WTC11 (cell line): ENCODE data around the gene ING1.

Experiments used
- ATF2 ChIP-seq: sonication (generic); formaldehyde crosslinking; IDR thresholded peaks from 2 replicates; pipeline ENCODE4 v1.8.1; 2022; ENCODE audit warnings: low read depth, missing genetic modification reagents, borderline replicate concordance
- CREB1 ChIP-seq: sonication (generic); formaldehyde crosslinking; IDR thresholded peaks from 2 replicates; pipeline ENCODE4 v1.8.0; 2023; ENCODE audit warnings: mild to moderate bottlenecking, missing genetic modification reagents
- EMX1 ChIP-seq: fragments of 250-450 bp; sonication (Bioruptor Pico); IDR thresholded peaks from 2 replicates; pipeline ENCODE4 v1.8.0; 2021; ENCODE audit warnings: mild to moderate bottlenecking
- ESRRA ChIP-seq: sonication (generic); formaldehyde crosslinking; IDR thresholded peaks from 2 replicates; pipeline ENCODE4 v1.8.1; 2022; ENCODE audit warnings: mild to moderate bottlenecking, missing genetic modification reagents, borderline replicate concordance
- GABPB1 ChIP-seq: sonication (generic); formaldehyde crosslinking; IDR thresholded peaks from 2 replicates; pipeline ENCODE4 v1.8.1; 2023; ENCODE audit warnings: mild to moderate bottlenecking, missing genetic modification reagents
- GRHL2 ChIP-seq: fragments of 250-450 bp; sonication (Bioruptor Pico); IDR thresholded peaks from 2 replicates; pipeline ENCODE4 v1.8.0; 2022; ENCODE audit warnings: mild to moderate bottlenecking, moderate library complexity; ENCODE audit not compliant: insufficient replicate concordance, severe bottlenecking
- JUN ChIP-seq: sonication (generic); formaldehyde crosslinking; IDR thresholded peaks from 2 replicates; pipeline ENCODE4 v1.8.0; 2023; ENCODE audit warnings: mild to moderate bottlenecking, missing genetic modification reagents
- SMAD4 ChIP-seq: sonication (generic); formaldehyde crosslinking; IDR thresholded peaks from 2 replicates; pipeline ENCODE4 v1.8.0; 2022; ENCODE audit warnings: mild to moderate bottlenecking, missing genetic modification reagents
- SP1 ChIP-seq: sonication (generic); formaldehyde crosslinking; conservative IDR thresholded peaks from 2 replicates; pipeline ENCODE4 v1.8.1; 2022; ENCODE audit warnings: missing genetic modification reagents
- USF1 ChIP-seq: sonication (generic); formaldehyde crosslinking; IDR thresholded peaks from 2 replicates; pipeline ENCODE4 v1.8.0; 2022; ENCODE audit warnings: mild to moderate bottlenecking, missing genetic modification reagents
- ZNF138 ChIP-seq: sonication (generic); formaldehyde crosslinking; conservative IDR thresholded peaks from 2 replicates; pipeline ENCODE4 v1.8.1; 2022; ENCODE audit warnings: mild to moderate bottlenecking, moderate library complexity, missing genetic modification reagents
- TF ChIP-seq, protein P1 (sequence below): fragments of 200-600 bp; IDR thresholded peaks from 2 replicates; pipeline ENCODE4 v1.8.0; 2022; ENCODE audit warnings: antibody characterized with exemption
- TF ChIP-seq, protein P2 (sequence below): sonication (generic); formaldehyde crosslinking; IDR thresholded peaks from 2 replicates; pipeline ENCODE4 v1.8.0; 2022; ENCODE audit warnings: mild to moderate bottlenecking, missing genetic modification reagents
- TF ChIP-seq, protein P3 (sequence below): sonication (generic); formaldehyde crosslinking; IDR thresholded peaks from 2 replicates; pipeline ENCODE4 v1.8.1; 2023; ENCODE audit warnings: mild to moderate bottlenecking, missing genetic modification reagents, moderate library complexity

DNA sequence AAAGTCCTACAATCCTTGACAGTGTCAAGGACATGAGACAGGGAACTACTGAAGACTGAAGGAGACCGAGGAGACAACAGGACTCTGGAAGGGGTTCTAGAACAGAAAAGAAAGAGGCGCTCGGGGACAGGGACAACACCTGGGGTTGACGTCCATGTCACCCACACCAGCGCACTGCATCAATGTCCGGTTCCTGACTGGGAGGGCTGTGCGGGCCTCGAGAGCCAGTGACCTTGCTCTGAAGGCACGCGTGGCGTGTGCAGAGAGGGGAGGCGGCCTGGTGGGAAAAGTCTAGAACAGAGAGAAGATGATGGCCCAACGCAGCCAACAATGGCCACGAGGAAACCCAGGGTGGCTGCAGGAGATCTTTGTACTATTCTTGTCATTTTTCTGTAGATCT lies 13.3 kb upstream of the ING1 start:
- TF ChIP-seq, protein P1, sequence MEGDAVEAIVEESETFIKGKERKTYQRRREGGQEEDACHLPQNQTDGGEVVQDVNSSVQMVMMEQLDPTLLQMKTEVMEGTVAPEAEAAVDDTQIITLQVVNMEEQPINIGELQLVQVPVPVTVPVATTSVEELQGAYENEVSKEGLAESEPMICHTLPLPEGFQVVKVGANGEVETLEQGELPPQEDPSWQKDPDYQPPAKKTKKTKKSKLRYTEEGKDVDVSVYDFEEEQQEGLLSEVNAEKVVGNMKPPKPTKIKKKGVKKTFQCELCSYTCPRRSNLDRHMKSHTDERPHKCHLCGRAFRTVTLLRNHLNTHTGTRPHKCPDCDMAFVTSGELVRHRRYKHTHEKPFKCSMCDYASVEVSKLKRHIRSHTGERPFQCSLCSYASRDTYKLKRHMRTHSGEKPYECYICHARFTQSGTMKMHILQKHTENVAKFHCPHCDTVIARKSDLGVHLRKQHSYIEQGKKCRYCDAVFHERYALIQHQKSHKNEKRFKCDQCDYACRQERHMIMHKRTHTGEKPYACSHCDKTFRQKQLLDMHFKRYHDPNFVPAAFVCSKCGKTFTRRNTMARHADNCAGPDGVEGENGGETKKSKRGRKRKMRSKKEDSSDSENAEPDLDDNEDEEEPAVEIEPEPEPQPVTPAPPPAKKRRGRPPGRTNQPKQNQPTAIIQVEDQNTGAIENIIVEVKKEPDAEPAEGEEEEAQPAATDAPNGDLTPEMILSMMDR = no peak
- TF ChIP-seq CREB1 = no peak
- TF ChIP-seq ESRRA (CRISPR knock-in tag) = no peak
- TF ChIP-seq ATF2 (CRISPR knock-in tag) = no peak
- no peak for TF ChIP-seq USF1 (CRISPR knock-in tag)
- no peak for TF ChIP-seq SP1 (CRISPR knock-in tag)
- TF ChIP-seq ZNF138 (CRISPR knock-in tag) = no peak
- TF ChIP-seq, protein P2, sequence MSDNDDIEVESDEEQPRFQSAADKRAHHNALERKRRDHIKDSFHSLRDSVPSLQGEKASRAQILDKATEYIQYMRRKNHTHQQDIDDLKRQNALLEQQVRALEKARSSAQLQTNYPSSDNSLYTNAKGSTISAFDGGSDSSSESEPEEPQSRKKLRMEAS (CRISPR knock-in tag) = no peak
- TF ChIP-seq GRHL2 = no peak
- TF ChIP-seq SMAD4 = no peak
- no peak for TF ChIP-seq GABPB1 (CRISPR knock-in tag)
- TF ChIP-seq EMX1 (CRISPR knock-in tag) = no peak
- TF ChIP-seq, protein P3, sequence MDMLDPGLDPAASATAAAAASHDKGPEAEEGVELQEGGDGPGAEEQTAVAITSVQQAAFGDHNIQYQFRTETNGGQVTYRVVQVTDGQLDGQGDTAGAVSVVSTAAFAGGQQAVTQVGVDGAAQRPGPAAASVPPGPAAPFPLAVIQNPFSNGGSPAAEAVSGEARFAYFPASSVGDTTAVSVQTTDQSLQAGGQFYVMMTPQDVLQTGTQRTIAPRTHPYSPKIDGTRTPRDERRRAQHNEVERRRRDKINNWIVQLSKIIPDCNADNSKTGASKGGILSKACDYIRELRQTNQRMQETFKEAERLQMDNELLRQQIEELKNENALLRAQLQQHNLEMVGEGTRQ = no peak
- no peak for TF ChIP-seq JUN (CRISPR knock-in tag)
